Activated CD4-positive, alpha-beta T cell treated with anti-CD3 and anti-CD28 coated beads for 48 hours (primary cell): ENCODE measurements around the gene CPB2.

Experiments
- DNase-seq: peaks from one replicate; pipeline ENCODE4 v3.0.0-alpha.2; 2020

The CPB2 gene

DNA sequence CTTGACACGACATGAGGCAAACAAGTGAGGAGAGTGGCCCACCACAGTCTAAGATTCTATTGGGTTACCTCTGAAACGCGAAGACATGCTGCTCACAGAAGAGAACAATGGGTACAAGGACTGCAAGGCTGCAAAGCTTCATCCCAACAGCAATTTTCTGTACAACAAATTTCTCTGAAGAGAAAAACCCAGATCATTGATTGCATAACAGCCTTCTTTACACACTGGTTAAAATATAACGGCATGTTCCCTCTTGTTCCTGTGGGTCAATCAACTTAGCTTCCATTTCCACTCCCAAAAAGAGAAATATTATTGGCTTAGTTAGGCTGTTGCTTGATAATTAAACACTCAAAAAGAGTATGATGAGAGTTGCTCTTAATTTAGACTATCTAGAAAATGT is at the start of gene CPB2:
CPB2 (minus strand) TSS at position 166 of the 400 bp plus-strand sequence; CDS start at position 142, 24 bp downstream.
- DNase-seq: no peak

DNA sequence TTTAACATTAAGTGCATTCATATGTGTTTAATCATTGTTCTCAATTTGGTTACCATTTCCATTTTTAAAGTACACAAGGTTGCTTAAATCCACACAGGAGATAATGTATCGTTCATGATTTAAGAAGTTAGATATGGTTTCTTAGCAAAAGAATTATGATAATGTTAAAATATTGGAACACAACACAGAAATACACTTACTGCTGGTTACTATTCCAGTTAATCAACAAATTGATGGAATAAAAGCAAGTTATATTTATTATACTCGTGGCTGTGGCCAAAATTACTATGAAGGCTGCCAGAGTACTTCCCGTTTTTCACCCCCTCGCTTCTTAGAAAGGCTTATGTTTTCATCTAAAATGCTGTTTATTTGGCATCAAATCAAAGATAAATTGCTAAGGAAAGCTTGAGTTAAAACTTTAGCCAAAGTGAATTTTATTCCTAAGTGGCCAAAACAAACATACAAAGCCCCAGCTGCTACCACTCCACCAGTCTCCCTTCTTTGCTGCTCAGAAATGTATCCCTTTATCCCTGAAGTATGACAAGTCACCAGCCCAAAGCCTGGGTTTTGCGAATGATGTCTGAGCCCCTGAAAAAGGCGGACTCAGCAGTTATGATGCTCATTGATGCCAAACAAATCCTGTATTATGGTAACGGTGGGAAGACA is 49.4 kb upstream of the CPB2 start:
- no peak for DNase-seq

DNA sequence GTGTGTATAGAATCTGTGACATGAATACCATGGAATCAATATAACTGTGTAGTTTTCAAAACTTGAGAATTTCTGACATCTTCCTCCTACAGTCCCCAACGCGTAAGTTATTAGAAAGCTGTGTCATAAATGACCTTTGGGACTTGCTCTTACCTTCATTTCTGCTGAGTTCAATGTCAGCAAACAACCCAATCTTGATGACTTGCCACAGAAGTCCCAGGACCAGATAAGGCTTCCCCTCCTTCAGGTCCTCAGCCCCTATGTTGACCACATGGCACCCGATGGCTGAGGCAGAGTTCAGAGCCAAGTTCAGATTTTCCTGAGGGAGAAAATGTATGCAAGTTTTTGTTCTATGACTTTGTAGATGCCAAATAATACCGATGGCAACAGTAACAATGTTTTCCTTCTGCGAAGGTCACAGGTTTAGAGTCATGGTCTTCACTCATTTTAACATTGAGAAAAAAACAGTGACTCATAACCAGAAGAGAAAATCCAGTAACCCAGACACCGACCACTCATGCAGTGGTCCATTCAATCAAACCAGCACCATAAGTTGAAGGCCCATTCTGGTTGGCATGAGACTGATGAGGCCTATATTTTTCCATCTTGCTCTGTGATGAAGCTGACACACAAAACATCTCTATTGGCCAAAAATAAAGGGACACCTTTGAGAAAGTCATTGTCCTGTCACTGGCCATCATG is 47.9 kb upstream of the CPB2 start:
- DNase-seq: no peak

GRCh38 chr13:46150134-46150693 is 45.4 kb upstream of the CPB2 start:
- DNase-seq: no peak

DNA sequence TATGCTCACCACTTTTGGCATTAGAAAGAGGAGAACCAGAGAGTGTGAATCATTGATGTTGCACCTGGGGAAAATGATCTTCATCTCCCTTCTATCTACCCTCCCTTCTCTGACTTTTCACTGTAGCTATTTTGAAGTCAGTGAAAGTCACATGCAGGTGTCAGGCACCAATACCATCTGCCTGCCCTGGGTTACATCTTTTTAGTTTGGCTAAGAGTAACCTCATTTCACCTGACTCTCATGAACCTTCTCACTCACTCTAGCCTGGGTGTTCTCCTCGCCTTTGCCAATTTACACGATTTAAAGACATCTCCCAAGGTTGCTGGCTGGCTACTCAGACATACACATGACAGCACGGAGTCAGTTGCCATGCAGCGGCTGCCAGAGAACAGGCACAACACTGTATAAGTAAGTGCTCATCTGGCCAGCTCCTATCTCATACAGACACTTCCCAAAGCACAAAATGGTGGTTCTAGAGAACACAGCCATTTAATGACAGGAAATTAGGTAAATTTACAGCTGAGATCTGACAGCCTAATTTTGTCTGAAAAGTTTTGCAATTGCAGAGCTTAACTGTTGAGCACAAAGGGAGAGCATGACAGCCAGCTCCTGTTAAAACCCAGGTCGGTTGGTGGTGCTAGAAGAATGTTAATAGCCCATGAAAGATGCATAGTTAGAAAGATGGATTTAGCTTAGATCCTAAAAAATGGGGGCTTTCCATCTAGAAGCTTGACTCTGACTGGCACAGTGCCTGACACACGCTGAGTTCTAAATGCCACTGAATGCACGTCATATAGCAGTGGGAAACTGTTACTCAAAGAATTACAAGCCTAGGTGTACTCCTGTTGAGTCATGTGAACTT is 44.7 kb upstream of the CPB2 start:
- DNase-seq: peak; percentile 49

DNA sequence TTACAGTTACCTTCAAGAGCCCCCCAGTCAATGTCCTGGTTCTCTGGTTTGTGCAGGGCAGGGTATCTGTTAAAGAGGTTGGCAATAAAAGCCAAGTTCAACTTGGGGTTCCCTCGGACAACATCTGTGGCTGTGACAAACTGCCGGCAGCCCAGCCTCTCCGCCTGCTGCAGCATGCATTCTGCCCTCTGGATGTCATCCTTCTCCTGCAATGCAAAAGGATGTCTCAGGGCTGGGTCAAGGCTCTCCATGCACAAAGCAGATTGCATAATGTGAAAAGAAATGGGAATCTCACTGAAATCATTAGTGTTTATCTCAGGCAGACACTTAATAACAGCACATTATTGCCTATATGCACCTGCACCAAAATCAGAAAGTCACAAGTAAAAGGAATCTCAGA is 42.1 kb upstream of the CPB2 start:
- DNase-seq: no peak

DNA sequence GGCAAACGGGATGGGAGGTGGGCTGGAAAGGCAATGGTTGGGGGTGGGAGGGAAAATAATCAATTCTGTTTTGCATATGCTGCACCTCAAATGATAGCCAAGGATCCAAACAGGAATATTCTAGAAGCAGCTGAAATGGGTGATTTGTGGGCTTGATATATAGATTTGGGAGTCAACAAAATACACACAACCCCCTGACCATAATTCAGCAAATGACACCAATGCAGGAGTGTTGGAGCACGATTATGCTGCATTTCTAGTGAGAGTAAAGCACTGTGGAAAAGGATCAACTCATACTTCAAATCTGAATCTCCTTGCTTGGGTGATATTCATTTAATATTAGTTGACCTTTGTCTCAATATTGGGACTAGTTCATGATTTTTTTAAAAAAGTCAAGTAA is 41.1 kb upstream of the CPB2 start:
- DNase-seq: no peak

- DNase-seq: no peak
Observed at GRCh38 chr13:46145135-46145534, 40.3 kb upstream of the CPB2 start.

- no peak for DNase-seq
Observed at GRCh38 chr13:46143184-46143701, 38.4 kb upstream of the CPB2 start.

- DNase-seq: no peak
Observed at GRCh38 chr13:46142776-46143175, 37.9 kb upstream of the CPB2 start.

GRCh38 chr13:46140044-46140443 is 35.2 kb upstream of the CPB2 start:
- DNase-seq: no peak

GRCh38 chr13:46137627-46138317 is 32.9 kb upstream of the CPB2 start:
- DNase-seq: no peak

GRCh38 chr13:46136688-46137087 is 31.9 kb upstream of the CPB2 start:
- DNase-seq: no peak

DNA sequence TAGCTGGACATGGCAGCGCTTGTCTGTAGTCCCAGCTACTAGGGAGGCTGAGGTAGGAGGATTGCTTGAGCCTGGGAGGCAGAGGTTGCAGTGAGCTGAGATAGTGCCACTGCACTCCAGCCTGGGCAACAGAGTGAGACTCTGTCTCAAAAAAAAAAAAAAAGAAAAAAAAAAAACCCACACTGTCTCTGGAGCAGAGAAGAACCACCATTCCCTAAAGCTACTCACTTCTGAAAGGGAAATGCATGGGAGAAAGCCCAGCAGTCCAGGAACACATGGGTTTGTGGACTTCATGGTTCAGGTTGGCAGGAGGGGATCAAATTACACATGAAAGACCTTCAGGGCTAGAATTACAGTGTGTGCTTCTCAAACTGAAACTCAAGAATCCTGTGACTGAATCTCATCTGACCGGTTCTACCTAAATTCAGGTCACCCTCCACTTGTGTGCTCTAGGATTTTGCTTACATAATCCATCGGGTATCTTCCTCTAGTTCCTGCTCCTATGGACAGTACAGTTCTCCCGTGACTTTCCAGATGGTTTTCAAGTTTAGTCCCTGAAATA is 30.2 kb upstream of the CPB2 start:
- DNase-seq: no peak

DNA sequence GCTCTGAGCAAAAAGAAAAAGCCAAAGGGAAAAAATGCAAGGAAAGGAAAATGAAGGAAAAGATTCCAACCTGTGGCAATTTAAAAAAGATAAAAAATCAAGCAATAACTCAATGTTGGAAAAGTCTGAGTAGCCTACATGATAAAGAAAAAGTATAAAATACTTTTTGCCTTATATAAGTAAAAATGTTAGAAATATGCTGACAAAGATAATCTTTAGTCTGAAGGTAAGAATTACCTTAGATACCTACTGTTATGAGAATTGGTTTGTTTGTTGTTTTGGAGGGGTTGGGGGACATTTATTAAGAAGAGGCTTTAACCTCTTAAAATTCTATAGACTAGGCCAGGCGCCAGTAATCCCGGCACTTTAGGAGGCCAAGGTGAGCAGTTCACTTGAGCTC is 29.7 kb upstream of the CPB2 start:
- DNase-seq: no peak

GRCh38 chr13:46132109-46132508 is 27.3 kb upstream of the CPB2 start:
- DNase-seq: no peak

GRCh38 chr13:46131705-46132104 is 26.9 kb upstream of the CPB2 start:
- DNase-seq: no peak

DNA sequence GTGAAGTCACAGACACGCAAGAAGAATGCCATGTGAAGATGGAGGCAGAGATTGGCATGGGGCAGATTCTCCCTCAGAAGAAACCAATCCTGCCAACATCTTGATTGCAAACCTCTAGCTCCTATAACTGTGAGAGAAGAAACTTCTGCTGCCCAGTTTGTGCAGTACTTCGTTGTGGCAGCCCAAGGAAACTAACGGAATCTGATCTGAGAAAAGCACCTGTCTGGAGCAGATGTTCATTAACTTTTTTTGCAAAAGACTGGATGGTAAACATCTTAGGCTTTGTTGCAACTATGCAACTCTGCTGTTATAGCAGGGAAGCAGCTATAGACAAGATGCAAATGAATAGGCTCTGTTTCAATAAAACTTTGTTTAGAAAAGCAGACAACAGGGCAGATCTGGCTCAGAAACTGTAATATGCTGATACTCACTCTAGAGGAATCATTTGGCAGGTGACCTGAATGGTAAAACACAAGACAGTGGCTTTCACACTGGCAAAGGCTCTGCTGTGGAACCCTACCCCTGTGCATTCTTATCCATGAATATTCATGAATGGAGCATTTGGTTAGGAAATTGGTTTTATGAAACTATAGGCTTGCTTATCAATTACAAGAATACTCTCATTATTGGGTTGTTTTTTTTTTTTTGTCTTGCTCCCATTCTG is 25.3 kb upstream of the CPB2 start:
- no peak for DNase-seq

GRCh38 chr13:46129124-46129523 is 24.3 kb upstream of the CPB2 start:
- DNase-seq: no peak

DNA sequence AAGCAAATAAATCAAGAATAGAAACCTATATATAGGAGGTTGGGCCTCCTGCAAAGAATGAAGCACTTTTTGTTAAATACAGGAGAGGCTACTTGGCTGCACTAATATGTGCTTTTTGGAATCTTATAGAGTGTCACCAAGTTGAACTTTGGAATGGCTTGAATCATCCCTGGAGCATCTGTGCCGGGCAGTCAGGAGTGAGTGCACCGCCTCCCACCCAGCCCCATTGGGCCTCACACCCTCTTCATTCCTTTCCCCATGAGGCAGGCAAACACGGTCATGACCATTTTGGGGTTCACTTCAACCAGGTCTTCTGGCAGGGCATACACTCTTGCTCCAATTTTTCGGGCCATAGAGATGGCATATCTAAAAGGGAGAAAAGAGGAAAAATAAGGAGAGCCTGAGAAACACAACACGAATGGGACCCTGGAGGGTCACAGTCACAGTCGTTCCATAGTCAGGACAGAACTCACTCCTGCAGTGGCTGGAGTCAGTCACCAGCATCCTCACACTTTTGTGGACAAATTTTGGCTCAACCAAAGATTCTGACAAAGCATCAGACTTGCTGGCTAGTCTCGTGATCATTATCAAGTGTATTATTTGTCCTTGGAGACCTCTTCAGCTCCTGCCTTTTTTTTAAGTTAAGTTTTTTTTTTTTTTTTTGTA is 22.7 kb upstream of the CPB2 start:
- DNase-seq: no peak
